ENCODE results near the gene RGS4. TPM values are rescaled to one million over a fixed set of nuclear protein-coding genes. Genes with fewer than 3 reads are reported as not detected.
"Not testable (repeated sequence)": the region's sequence is repeated elsewhere in the genome, so short reads cannot be mapped to it uniquely, and the experiment has no call there.

The RGS4 gene
- total RNA-seq, 1 donor from 2014 or later = not detected

DNA sequence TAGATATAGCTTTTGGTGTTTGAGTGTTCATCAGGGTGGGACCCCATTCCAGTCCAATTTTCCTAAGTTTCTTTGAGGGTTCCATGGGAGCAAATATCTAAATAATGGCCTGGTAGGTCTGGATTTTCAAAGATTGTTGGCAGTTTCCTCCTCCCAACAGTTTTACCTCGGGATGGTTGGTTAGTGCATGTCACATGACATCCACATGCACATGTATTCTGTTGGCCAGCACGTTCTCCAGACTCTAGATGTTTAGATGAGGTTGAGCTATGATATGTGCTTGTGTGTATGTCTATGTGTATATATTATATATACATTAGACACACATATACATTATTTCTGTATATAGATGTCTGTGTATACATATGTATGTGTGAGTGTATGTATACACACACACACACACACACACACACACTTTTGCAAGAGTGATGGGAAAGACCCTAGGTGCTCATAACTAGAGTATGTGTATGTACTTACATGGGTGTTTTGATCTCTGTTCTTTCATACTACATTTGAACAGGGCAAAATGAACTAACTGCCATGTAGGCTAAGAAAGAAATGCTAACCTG lies 5.6 kb downstream of the RGS4 start:
- Mint-ChIP-seq H3K36me3 (ENCODE audit: low read depth) (no peaks in the 10 kb centered on the region), H3K27me3 (peaks cover 13% of the 10 kb centered on the region), H3K27ac (no peak overlapping the region), H3K4me1 (no peaks in the 10 kb centered on the region), H3K4me3 (no peak overlapping the region), H3K9me3 (no peaks in the 10 kb centered on the region)
- intact Hi-C loops (cut with micrococcal nuclease) = loop anchor here (5.0 kb wide), 1 partner anchor 103 kb away; no protein-coding TSS in a partner anchor
- DNase-seq = no peak

DNA sequence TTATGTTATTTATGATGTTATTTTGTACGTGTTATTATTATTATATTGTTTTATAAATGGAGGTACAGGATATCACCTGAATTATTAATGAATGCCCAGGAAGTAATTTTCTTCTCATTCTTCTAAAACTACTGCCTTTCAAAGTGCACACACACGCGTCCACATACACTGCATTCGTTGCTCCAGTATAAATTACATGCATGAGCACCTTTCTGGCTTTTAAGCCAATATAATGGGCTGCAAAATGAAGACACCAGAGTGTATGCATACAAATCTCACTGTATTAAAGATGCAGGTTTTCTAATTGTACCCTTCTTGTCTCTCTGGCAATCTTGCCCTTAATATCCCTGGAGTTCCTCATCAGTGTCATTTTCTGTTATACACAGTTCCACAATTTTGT lies 6.9 kb downstream of the RGS4 start:
- Mint-ChIP-seq H3K4me1 (no peaks in the 10 kb centered on the region), H3K4me3 (no peak overlapping the region), H3K27ac (no peak overlapping the region), H3K9me3 (no peaks in the 10 kb centered on the region), H3K27me3 (peaks cover 4% of the 10 kb centered on the region), H3K36me3 (ENCODE audit: low read depth) (no peaks in the 10 kb centered on the region)
- no peak for DNase-seq
- intact Hi-C loops (cut with micrococcal nuclease) = no loop called here

DNA sequence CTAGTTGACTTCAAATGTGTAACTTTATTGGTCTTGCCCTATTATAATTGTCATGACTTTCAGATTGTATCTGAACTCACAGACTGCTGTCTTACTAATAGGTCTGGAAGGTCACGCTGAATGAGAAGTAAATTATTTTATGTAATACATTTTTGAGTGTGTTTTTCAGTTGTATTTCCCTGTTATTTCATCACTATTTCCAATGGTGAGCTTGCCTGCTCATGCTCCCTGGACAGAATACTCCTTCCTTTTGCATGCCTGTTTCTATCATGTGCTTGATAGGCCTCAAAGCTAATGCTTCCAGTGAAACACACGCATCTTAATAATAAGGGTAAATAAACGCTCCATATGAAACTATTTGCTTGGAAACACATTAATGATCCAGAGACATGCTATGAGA lies 7.3 kb downstream of the RGS4 start:
- no peak overlapping the region for H3K27ac Mint-ChIP-seq
- no peak overlapping the region for H3K4me3 Mint-ChIP-seq
- no peaks in the 10 kb centered on the region for H3K36me3 Mint-ChIP-seq (ENCODE audit: low read depth)
- peaks cover 2% of the 10 kb centered on the region for H3K27me3 Mint-ChIP-seq
- no peaks in the 10 kb centered on the region for H3K9me3 Mint-ChIP-seq
- intact Hi-C loops (cut with micrococcal nuclease) = no loop called here
- DNase-seq = no peak
- H3K4me1 Mint-ChIP-seq = no peaks in the 10 kb centered on the region

DNA sequence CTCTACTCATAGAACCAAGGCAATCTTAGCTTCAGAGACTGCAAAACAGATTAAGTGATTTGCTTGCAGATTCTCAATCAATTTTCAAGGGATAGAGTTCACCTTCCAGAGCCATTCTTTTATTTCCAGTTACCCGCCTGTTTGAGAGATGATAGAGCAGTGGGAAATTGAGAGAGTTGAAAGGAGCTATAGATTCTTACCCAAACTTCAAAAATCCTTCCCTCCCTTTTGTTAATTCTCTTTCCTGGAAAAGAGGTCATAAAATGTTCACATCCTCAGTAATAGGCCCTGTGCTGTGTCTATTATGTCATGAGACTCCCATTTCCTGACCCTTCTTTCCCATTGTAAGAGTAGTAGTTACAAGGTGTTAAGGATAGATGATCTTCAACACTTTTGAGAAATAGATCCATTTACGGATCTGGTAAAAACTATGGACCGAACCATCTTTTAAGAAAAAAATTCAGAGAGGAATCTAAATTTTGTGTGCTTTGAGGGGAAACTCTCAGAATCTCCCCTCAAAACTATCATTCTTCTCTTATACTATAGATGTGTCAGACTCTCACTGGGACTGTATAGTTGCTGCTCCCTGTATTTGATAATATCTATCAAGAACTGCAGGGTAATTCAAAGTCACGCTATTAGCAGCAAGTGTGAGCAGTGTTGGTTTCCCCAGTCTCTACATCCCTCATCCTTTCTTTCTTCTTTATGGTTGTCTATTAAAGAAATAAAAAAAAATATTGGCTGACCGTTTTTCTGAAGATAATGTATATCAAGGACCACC lies 8.0 kb downstream of the RGS4 start:
- Mint-ChIP-seq H3K4me3 (no peak overlapping the region), H3K27ac (no peak overlapping the region), H3K9me3 (no peaks in the 10 kb centered on the region), H3K4me1 (no peaks in the 10 kb centered on the region), H3K27me3 (no peaks in the 10 kb centered on the region), H3K36me3 (ENCODE audit: low read depth) (no peaks in the 10 kb centered on the region)
- DNase-seq = no peak
- intact Hi-C loops (cut with micrococcal nuclease) = no loop called here

DNA sequence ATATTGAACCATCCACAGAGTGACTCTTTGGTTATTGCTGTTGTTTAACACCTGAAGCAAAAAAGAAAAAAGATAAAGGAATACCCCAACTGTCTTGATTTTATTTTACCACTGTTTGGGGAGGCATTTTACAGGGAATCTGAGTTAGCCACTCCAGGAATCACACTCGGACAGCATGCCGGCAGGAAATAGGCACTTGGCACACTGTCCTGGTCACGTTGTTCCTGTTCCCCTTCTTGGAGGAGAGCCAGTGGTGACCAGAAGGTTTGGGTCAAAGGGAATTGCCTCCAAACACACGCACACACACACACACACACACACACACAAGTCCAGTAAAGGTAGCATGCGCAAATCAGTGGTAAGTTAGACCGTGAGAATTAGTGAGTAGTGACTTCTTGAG lies 13.8 kb downstream of the RGS4 start:
- Mint-ChIP-seq H3K27me3 (peaks cover 2% of the 10 kb centered on the region), H3K9me3 (no peaks in the 10 kb centered on the region), H3K4me1 (no peaks in the 10 kb centered on the region), H3K27ac (no peak overlapping the region), H3K4me3 (no peak overlapping the region), H3K36me3 (ENCODE audit: low read depth) (no peaks in the 10 kb centered on the region)
- intact Hi-C loops (cut with micrococcal nuclease) = no loop called here
- no peak for DNase-seq

DNA sequence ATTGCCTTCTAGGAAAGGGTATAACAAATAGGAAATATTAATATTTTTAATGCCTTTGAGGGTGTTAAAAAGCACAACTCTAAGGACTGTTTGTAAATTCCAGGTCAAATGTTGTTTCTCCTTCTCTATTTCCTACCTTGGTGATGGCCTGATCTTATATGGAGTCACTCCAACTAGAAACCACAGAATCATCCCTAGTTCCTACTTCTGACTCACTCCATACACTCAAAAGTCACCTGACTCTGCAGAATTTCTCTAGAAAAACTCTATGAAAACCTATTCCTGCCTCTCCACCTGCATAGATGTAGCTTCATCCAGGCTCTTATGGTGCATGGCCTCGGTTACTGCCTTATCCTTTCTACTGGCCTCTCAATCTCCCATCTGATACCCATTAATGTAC lies 14.5 kb downstream of the RGS4 start:
- Mint-ChIP-seq H3K36me3 (ENCODE audit: low read depth) (no peaks in the 10 kb centered on the region), H3K9me3 (no peaks in the 10 kb centered on the region), H3K27me3 (peaks cover 2% of the 10 kb centered on the region), H3K27ac (no peak overlapping the region), H3K4me3 (no peak overlapping the region), H3K4me1 (no peaks in the 10 kb centered on the region)
- intact Hi-C loops (cut with micrococcal nuclease) = no loop called here
- DNase-seq = no peak

DNA sequence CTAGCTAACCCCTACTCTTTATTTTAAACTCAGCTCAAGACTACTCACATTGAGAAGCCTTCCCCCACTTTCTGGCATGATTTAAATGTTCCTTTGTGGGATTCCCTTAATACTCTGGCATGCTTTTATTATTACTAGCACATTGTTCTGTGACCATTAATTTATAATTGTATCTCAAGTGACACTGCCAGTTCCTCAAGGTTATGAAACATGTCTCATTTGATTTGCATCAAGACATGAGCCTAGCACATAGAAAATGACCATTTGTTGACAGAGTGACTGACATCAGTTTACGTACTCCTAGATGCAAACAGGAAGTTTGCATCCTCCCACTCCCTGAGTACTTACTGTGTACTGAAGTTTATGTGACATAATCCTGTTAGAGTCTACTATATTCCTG lies 15.2 kb downstream of the RGS4 start:
- H3K9me3 Mint-ChIP-seq = no peaks in the 10 kb centered on the region
- no peak overlapping the region for H3K27ac Mint-ChIP-seq
- H3K4me1 Mint-ChIP-seq = no peaks in the 10 kb centered on the region

DNA sequence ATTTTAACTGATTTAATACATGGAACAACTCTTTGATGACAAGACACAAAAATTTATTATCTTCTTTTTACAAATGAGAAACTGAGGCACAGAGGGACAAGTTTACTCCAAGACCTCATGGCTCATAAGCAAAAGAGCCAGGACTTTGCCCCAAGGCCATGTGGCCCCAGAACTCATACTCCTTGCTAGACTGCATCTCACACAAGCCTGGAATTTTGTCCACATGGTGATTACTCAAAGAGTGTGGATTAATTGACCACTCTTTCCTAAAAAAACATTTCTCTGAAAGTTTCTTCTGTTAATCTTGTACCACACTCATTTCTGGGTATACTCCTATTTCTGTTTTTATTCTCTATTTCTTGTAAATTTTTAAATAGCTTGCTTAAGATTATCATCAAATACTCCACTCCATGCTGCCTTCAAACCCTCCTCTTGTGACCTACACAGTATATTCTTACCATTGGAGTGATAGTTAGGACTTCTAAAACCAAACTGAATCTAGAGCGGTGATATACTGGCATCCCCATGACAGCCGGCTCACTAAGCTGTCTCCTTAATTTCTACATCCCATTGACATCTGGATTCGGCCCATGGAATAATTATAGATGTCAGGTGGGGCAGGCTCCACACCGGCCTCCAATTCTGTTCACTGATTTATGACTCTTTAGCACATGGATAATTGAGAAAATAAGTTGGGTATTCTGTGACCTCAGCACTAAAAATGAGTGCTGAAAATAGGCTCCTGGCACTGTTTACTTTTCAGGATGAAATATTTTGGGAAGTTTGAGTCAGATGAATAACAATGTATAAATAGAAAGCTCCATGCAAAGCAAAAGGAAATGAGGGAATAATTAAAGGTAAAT lies 16.1 kb downstream of the RGS4 start:
- DNase-seq = no peak
- intact Hi-C loops (cut with micrococcal nuclease) = no loop called here
- Mint-ChIP-seq H3K36me3 (ENCODE audit: low read depth) (no peaks in the 10 kb centered on the region), H3K9me3 (no peaks in the 10 kb centered on the region), H3K4me1 (no peaks in the 10 kb centered on the region), H3K4me3 (no peak overlapping the region), H3K27ac (no peak overlapping the region), H3K27me3 (peaks cover 2% of the 10 kb centered on the region)

More for the DNA sequence above, 15.2 kb downstream of the RGS4 start:
- Mint-ChIP-seq H3K27me3 (peaks cover 2% of the 10 kb centered on the region), H3K4me3 (no peak overlapping the region), H3K36me3 (ENCODE audit: low read depth) (no peaks in the 10 kb centered on the region)
- intact Hi-C loops (cut with micrococcal nuclease) = no loop called here
- DNase-seq = no peak

DNA sequence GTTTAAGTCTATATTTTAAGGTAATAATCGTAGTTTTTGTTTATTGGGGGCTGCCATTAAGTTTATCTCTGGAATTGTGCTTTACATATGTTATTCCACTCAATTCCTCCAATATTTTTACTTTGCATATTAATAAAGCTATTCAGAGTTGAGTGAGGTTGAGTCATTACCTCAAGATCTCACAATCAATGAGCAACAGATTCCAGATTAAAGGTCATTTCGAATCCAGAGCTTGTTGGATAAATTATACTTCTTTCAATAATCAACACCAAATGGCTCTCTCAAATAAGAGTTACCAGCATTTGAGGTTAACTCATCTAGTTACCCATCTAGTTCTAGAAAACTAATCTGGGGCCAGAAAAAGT lies 16.7 kb downstream of the RGS4 start:
- no peaks in the 10 kb centered on the region for H3K9me3 Mint-ChIP-seq
- no peak for DNase-seq
- H3K4me1 Mint-ChIP-seq = no peaks in the 10 kb centered on the region
- peaks cover 2% of the 10 kb centered on the region for H3K27me3 Mint-ChIP-seq
- no peak overlapping the region for H3K27ac Mint-ChIP-seq
- intact Hi-C loops (cut with micrococcal nuclease) = no loop called here
- H3K4me3 Mint-ChIP-seq = no peak overlapping the region
- no peaks in the 10 kb centered on the region for H3K36me3 Mint-ChIP-seq (ENCODE audit: low read depth)

DNA sequence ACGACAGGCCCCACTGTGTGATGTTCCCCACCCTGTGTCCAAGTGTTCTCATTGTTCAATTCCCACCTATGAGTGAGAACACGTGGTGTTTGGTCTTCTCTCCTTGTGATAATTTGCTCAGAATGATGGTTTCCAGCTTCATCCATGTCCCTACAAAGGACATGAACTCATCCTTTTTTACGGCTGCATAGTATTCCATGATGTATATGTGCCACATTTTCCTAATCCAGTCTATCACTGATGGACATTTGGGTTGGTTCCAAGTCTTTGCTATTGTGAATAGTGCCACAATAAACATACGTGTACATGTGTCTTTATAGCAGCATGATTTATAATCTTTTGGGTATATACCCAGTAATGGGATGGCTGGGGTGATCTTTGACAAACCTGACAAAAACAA lies 20.0 kb downstream of the RGS4 start:
- intact Hi-C loops (cut with micrococcal nuclease); H3K9me3 Mint-ChIP-seq; H3K4me1 Mint-ChIP-seq; H3K27ac Mint-ChIP-seq; H3K36me3 Mint-ChIP-seq (ENCODE audit: low read depth); H3K4me3 Mint-ChIP-seq; DNase-seq; H3K27me3 Mint-ChIP-seq: not testable (repeated sequence)

DNA sequence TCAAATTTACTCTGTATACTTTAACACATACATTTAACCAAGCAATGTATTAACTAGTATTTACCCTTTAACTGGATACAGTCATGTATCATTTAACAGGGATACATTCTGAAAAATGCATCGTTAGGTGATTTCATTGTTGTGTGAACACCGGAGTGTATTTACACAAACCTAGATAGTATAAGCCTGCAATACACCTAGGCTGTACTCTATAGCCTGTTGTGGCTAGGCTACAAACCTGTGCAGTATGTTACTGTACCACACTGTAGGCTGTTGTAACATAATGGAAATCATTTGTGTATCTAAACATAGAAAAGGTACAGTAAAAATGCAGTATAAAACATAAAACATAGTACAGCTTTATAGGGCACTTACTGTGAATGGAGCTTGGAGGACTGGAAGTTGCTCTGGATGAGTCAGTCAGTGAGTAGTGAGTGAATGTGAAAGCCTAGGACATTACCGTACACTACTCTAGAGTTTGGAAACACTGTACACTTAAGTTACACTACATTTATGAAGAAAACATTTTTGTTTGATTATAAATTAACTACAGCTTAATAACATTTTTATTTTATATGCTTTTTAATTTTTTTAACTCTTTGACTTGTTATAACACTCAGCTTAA lies 21.3 kb downstream of the RGS4 start:
- no peak for DNase-seq
- Mint-ChIP-seq H3K27ac (no peak overlapping the region), H3K36me3 (ENCODE audit: low read depth) (no peaks in the 10 kb centered on the region), H3K4me1 (no peaks in the 10 kb centered on the region), H3K4me3 (no peak overlapping the region), H3K9me3 (no peaks in the 10 kb centered on the region), H3K27me3 (no peaks in the 10 kb centered on the region)
- intact Hi-C loops (cut with micrococcal nuclease) = no loop called here

DNA sequence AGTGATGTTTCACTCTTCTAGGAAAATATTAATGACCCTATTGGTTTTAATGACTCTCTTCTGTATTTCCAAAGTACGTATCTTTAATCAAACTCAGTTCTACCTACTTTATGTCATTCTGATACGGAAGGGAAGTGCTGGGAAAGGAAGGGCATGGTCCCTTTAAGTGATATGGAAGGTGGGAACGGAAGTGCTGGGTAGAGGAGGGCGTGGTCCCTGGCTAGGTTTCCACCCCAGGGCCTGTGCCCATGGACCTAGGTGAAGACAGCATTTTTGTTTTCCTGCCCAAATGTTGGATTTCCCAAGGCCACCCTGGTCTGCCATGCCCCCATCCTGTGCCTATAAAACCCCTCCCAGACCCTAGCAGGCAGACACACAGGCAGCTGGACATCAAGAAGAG lies 24.0 kb downstream of the RGS4 start:
- H3K4me1 Mint-ChIP-seq = no peaks in the 10 kb centered on the region
- no peak overlapping the region for H3K4me3 Mint-ChIP-seq

DNA sequence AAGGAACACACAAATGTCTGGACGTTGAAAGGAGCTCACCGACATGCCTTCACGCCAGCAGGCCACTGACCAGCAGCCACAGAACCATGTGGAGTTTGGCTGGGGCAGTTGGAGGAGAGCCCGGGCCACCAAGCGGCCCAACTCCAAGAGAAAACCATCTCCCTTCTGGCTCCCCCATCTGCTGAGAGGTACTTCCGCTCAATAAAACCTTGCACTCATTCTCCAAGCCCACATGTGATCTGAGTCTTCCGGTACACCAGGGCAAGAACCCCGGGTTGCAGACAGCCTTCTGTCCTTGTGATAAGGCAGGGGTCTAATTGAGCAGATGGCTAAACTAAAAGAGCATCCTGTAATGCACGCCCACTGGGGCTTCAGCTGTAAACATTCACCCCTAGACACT lies 24.4 kb downstream of the RGS4 start:
- intact Hi-C loops (cut with micrococcal nuclease) = no loop called here
- Mint-ChIP-seq H3K27me3 (no peaks in the 10 kb centered on the region), H3K27ac (no peak overlapping the region), H3K4me1 (no peaks in the 10 kb centered on the region), H3K4me3 (no peak overlapping the region), H3K36me3 (ENCODE audit: low read depth) (no peaks in the 10 kb centered on the region), H3K9me3 (no peaks in the 10 kb centered on the region)
- no peak for DNase-seq

More for the DNA sequence above, 24.0 kb downstream of the RGS4 start:
- no peak overlapping the region for H3K27ac Mint-ChIP-seq
- no peaks in the 10 kb centered on the region for H3K36me3 Mint-ChIP-seq (ENCODE audit: low read depth)
- H3K9me3 Mint-ChIP-seq = no peaks in the 10 kb centered on the region
- intact Hi-C loops (cut with micrococcal nuclease) = no loop called here
- no peak for DNase-seq
- no peaks in the 10 kb centered on the region for H3K27me3 Mint-ChIP-seq

DNA sequence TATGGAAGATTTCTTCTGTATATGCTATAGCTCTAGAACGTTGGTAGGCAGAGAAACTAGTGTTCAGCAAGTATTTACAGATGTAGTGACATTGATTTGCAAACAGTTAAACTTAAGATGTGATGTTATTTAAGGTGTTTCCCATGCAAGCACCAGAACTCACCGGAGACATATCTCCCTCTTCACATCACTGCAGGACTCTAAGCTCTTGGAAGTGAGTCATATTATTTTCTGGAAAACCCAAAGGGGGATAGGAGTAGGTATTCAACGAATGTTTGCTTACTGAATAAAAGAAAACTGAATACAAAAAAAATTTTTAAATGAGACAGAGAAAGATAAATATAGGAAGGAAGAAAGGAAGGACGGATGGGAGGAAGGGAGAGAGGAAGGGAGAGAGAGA lies 25.0 kb downstream of the RGS4 start:
- Mint-ChIP-seq H3K27ac (no peak overlapping the region), H3K4me3 (no peak overlapping the region), H3K4me1 (no peaks in the 10 kb centered on the region), H3K9me3 (no peaks in the 10 kb centered on the region), H3K36me3 (ENCODE audit: low read depth) (no peaks in the 10 kb centered on the region), H3K27me3 (no peaks in the 10 kb centered on the region)
- no peak for DNase-seq
- intact Hi-C loops (cut with micrococcal nuclease) = no loop called here
